K562 (cell line): Measurements from ENCODE around the gene TRMT2B. TPM values are rescaled to one million over a fixed set of nuclear protein-coding genes. Genes with fewer than 3 reads are reported as not detected.

Experiments used
- ATF7 ChIP-seq: fragments of 450-650 bp; IDR thresholded peaks from 2 replicates; pipeline ENCODE4 v1.7.1; 2014; ENCODE audit warnings: mild to moderate bottlenecking, moderate library complexity
- CBFA2T2 ChIP-seq: fragments of 450-650 bp; conservative IDR thresholded peaks from 2 replicates; pipeline ENCODE4 v1.6.1; 2017; ENCODE audit warnings: mild to moderate bottlenecking
- ERF ChIP-seq: fragments of 450-650 bp; formaldehyde crosslinking; IDR thresholded peaks from 2 replicates; pipeline ENCODE4 v1.4.0; 2020; ENCODE audit warnings: mild to moderate bottlenecking, mixed read lengths
- ETV5 ChIP-seq: sonication (generic); formaldehyde crosslinking; IDR thresholded peaks from 2 replicates; pipeline ENCODE4 v1.4.0; 2020; ENCODE audit warnings: low read depth, mild to moderate bottlenecking, missing genetic modification reagents
- GATA2 ChIP-seq: sonication (generic); formaldehyde crosslinking; IDR thresholded peaks from 2 replicates; pipeline ENCODE4 v1.4.0; 2020; ENCODE audit warnings: mild to moderate bottlenecking, missing genetic modification reagents
- LCOR ChIP-seq: sonication (generic); formaldehyde crosslinking; IDR thresholded peaks from 2 replicates; pipeline ENCODE4 v1.8.0; 2022; ENCODE audit warnings: mild to moderate bottlenecking, missing genetic modification reagents
- NCOA1 ChIP-seq: fragments of 450-650 bp; IDR thresholded peaks from 2 replicates; pipeline ENCODE4 v1.6.1; 2016; ENCODE audit warnings: low read depth
- NCOA2 ChIP-seq, 2 experiments: fragments of 450-650 bp; IDR thresholded peaks; 2 replicates each; pipeline ENCODE4 v1.6.1; 2018; ENCODE audit warnings: mild to moderate bottlenecking in 2 of 2, moderate library complexity in 1 of 2; ENCODE audit not compliant: partially characterized antibody in 2 of 2
- NR1H2 ChIP-seq: sonication (generic); formaldehyde crosslinking; IDR thresholded peaks from 2 replicates; pipeline ENCODE4 v1.4.0; 2020; ENCODE audit warnings: mild to moderate bottlenecking, missing genetic modification reagents
- PML ChIP-seq: IDR thresholded peaks from 2 replicates; pipeline ENCODE4 v1.6.1; 2012; ENCODE audit warnings: low read length, inconsistent platforms
- SMARCA4 ChIP-seq: fragments of 450-650 bp; IDR thresholded peaks from 2 replicates; pipeline ENCODE4 v1.6.1; 2016
- SNRNP70 ChIP-seq: fragments of 200-400 bp; formaldehyde crosslinking; optimal IDR thresholded peaks from 2 replicates; pipeline ENCODE3; 2017; ENCODE audit warnings: low read depth, low read length
- TAF9B ChIP-seq: fragments of 450-650 bp; IDR thresholded peaks from 2 replicates; pipeline ENCODE4 v1.6.1; 2018; ENCODE audit warnings: mild to moderate bottlenecking; ENCODE audit not compliant: partially characterized antibody
- TRIM24 ChIP-seq, 2 experiments: fragments of 450-650 bp; IDR thresholded peaks; 2 replicates each; pipeline ENCODE4 v1.6.1; 2016
- ZBTB1 ChIP-seq: sonication (generic); formaldehyde crosslinking; IDR thresholded peaks from 2 replicates; pipeline ENCODE4 v1.8.1; 2023; ENCODE audit warnings: missing genetic modification reagents, low read depth, mild to moderate bottlenecking, borderline replicate concordance
- ZNF217 ChIP-seq: sonication (generic); formaldehyde crosslinking; IDR thresholded peaks from 2 replicates; pipeline ENCODE4 v1.8.0; 2022; ENCODE audit warnings: mild to moderate bottlenecking, missing genetic modification reagents
- ZNF239 ChIP-seq: fragments of 250-450 bp; sonication (Bioruptor Pico); IDR thresholded peaks from 2 replicates; pipeline ENCODE4 v1.4.0; 2020; ENCODE audit warnings: mild to moderate bottlenecking
- ZNF384 ChIP-seq: IDR thresholded peaks from 2 replicates; pipeline ENCODE4 v1.6.1; 2012; ENCODE audit warnings: low read depth, low read length, improper control_type of control experiment
- ZNF445 ChIP-seq: fragments of 250-450 bp; sonication (Bioruptor Pico); IDR thresholded peaks from 2 replicates; pipeline ENCODE4 v1.4.0; 2020; ENCODE audit warnings: low read depth, mild to moderate bottlenecking, moderate library complexity
- ZNF551 ChIP-seq: fragments of 250-450 bp; sonication (Bioruptor Pico); IDR thresholded peaks from 2 replicates; pipeline ENCODE4 v1.5.0; 2021; ENCODE audit warnings: mild to moderate bottlenecking, moderate library complexity
- ZNF668 ChIP-seq: fragments of 250-450 bp; sonication (Bioruptor Pico); IDR thresholded peaks from 2 replicates; pipeline ENCODE4 v1.8.0; 2022; ENCODE audit warnings: mild to moderate bottlenecking, inconsistent platforms
- polyA plus RNA-seq, 8 experiments: library from polyadenylated mRNA; depleted of rRNA in 4 of 8; stranded (reverse) in 5 of 8; unstranded in 3 of 8; fragments of >200 nt; fragmentation: Nextera tagmentation in 2 of 8; fragmentation: Illumina TruSeq in 1 of 8; extraction: Ambion mirVana in 2 of 8; extraction: Trizol in 1 of 8; gene quantifications; 2 replicates each; pipeline versions ENCODE4 v1.2.1 to v1.2.3, GENCODE V29; 2011 to 2014; ENCODE audit warnings: inconsistent platforms in 1 of 8, missing spikeins in 1 of 8
- total RNA-seq, 7 experiments: library from RNA; depleted of rRNA in 6 of 7; stranded (reverse); fragments of >200 nt in 6 of 7; fragmentation: Illumina TruSeq in 2 of 7; extraction: Trizol in 2 of 7; gene quantifications; 2 replicates each; pipeline versions ENCODE4 v1.2.1 to v1.2.3, GENCODE V29; 2011 to 2021; ENCODE audit warnings: low replicate concordance in 1 of 7
- TF ChIP-seq, protein P1 (sequence below), 2 experiments: fragments of 450-650 bp in 1 of 2; sonication (generic) in 1 of 2; formaldehyde crosslinking in 1 of 2; IDR thresholded peaks; 2 replicates each; pipeline versions ENCODE4 v1.7.1 to v1.9.0; 2016 to 2022; ENCODE audit warnings: inconsistent platforms in 1 of 2, mild to moderate bottlenecking in 1 of 2, missing genetic modification reagents in 1 of 2
- TF ChIP-seq, protein P2 (sequence below): sonication (generic); formaldehyde crosslinking; IDR thresholded peaks from 2 replicates; pipeline ENCODE4 v1.9.0; 2022; ENCODE audit warnings: mild to moderate bottlenecking, missing genetic modification reagents

The TRMT2B gene
- total and polyA plus RNA-seq, 9 of the 15 experiments (the other 6 are each of a cell fraction or from before 2014, with no cell fraction given): 3.9 to 23.4 (median 18.1) TPM

DNA sequence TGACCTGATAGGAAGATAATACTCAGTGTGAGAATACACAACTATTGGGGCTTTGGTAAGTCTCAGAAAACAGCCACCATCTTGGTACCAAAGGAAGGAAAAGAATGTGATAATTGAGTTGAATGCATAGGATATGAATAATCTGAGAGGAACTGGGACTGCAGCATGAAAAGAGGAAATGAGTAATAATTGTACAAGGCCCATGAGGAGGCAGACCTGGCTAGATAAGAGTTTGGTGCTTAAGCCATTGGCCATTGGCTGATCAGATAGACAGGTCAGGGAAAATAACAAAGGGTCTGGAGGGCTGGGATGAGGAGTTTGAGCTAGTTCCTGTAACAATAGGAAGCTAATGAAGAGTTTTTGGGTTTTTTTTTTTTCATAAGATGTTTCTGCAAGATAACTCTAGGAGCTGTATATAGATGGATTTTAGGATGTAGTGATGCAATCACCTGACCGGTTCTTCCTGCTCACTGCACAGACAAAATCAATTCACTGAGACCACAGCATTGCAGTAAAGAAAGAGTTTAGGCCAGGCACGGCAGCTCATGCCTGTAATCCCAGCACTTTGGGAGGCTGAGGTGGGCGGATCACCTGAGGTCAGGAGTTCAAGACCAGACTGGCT, 5.3 kb upstream of the TRMT2B start (continued):
- no peak for TF ChIP-seq ZNF668
- TF ChIP-seq GATA2 (CRISPR knock-in tag): no peak
- TF ChIP-seq CBFA2T2: peak; percentile 57
- no peak for TF ChIP-seq TAF9B
- TF ChIP-seq NR1H2 (CRISPR knock-in tag): no peak
- TF ChIP-seq, protein P1, sequence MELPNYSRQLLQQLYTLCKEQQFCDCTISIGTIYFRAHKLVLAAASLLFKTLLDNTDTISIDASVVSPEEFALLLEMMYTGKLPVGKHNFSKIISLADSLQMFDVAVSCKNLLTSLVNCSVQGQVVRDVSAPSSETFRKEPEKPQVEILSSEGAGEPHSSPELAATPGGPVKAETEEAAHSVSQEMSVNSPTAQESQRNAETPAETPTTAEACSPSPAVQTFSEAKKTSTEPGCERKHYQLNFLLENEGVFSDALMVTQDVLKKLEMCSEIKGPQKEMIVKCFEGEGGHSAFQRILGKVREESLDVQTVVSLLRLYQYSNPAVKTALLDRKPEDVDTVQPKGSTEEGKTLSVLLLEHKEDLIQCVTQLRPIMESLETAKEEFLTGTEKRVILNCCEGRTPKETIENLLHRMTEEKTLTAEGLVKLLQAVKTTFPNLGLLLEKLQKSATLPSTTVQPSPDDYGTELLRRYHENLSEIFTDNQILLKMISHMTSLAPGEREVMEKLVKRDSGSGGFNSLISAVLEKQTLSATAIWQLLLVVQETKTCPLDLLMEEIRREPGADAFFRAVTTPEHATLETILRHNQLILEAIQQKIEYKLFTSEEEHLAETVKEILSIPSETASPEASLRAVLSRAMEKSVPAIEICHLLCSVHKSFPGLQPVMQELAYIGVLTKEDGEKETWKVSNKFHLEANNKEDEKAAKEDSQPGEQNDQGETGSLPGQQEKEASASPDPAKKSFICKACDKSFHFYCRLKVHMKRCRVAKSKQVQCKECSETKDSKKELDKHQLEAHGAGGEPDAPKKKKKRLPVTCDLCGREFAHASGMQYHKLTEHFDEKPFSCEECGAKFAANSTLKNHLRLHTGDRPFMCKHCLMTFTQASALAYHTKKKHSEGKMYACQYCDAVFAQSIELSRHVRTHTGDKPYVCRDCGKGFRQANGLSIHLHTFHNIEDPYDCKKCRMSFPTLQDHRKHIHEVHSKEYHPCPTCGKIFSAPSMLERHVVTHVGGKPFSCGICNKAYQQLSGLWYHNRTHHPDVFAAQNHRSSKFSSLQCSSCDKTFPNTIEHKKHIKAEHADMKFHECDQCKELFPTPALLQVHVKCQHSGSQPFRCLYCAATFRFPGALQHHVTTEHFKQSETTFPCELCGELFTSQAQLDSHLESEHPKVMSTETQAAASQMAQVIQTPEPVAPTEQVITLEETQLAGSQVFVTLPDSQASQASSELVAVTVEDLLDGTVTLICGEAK (IDR thresholded peaks at IDR 0.05): no peak
- TF ChIP-seq, protein P1 (CRISPR knock-in tag; IDR thresholded peaks at IDR 0.05): no peak
- no peak for TF ChIP-seq ZNF384
- TF ChIP-seq, protein P2, sequence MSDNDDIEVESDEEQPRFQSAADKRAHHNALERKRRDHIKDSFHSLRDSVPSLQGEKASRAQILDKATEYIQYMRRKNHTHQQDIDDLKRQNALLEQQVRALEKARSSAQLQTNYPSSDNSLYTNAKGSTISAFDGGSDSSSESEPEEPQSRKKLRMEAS (CRISPR knock-in tag): no peak
- no peak for TF ChIP-seq NCOA1
- no peak for TF ChIP-seq ZNF239 (CRISPR knock-in tag)
- no peak for TF ChIP-seq ZNF217 (CRISPR knock-in tag)
- peak; percentile 66 for TF ChIP-seq SMARCA4
- TF ChIP-seq ZNF551 (CRISPR knock-in tag): no peak
- TF ChIP-seq ZBTB1: no peak
- TF ChIP-seq SNRNP70: no peak
- TF ChIP-seq PML: no peak
- TF ChIP-seq NCOA2 (IDR thresholded peaks at IDR 0.05; ENCODE audit: partially characterized antibody in 2 of 2): no peak
- peak; percentile 6 to 48; a peak in 1 of 4 replicates for TF ChIP-seq TRIM24 (IDR thresholded peaks at IDR 0.05)
- peak; percentile 81 for TF ChIP-seq LCOR (CRISPR knock-in tag)
- no peak for TF ChIP-seq ATF7
- TF ChIP-seq ERF (CRISPR knock-in tag): no peak
- no peak for TF ChIP-seq ETV5 (CRISPR knock-in tag)
- TF ChIP-seq ZNF445: no peak
